Ramos (cell line): ENCODE data around the gene TOR2A.

Experiments used
- in situ Hi-C: fragments of 300-500 bp; cut with MboI; formaldehyde crosslinking; loops from one replicate; pipeline ENCODE4 v1.14.3; 2022; ENCODE audit warnings: low sequenced_read_pairs; ENCODE audit not compliant: unreplicated experiment

The TOR2A gene

GRCh38 chr9:127734747-127735529, at the start of gene TOR2A:
Gene TOR2A (minus strand): TSS chr9:127735294. CDS start chr9:127735270, 24 bp downstream.
- in situ Hi-C loops, result loop anchor here (5.0 to 10.0 kb wide), 2 partner anchors 130 to 233 kb away; no protein-coding TSS in a partner anchor

DNA sequence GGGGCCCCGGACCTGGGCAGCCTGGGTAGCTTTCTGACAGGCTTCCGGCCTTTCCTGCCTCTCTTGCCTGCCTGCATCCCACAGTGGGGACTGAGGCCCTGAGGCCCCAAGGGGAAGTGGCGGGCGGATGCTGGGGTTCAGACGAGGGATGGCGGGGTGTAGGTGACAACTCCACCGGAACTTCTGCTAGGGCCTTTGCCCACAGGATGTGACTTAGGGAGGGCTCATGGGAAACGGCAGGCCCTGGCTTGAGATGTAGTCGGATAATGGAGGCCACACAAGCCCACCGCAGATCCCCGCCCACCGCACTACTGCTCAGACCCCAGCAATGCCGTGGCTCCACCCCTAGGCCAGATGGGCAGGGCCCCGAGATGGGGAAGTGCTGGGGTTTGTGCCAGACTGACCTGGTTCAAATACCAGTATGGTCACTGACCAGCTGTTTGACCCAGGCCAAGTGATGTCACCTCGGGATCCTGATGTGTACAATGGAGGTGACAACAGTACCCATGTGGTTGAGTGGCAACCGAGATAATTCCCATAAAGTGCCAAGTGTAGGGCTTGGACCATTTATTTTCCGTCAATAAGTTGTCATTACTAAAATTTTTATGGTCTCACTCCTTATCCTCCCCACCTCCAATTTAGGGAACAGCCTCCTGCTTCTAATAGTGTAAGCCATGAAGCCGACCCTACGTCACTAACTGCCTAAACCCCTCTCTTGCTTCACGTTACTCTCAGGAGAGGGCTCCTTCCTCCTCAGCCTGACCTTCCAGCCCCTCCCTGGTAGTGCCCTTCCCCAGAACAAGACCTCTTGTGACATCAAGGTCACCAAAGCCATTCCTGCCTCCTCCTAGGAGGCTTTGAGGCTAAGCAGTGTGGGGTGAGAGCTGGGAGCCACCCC, 48.3 kb upstream of the TOR2A start:
- in situ Hi-C loops, result loop anchor here (5.0 kb wide), 1 partner anchor 129 kb away; no protein-coding TSS in a partner anchor

- in situ Hi-C loops, result loop anchor here (5.0 kb wide), 1 partner anchor 130 kb away; no protein-coding TSS in a partner anchor
Measured at GRCh38 chr9:127781806-127782205, 46.7 kb upstream of the TOR2A start.

- in situ Hi-C loops, result loop anchor here (5.0 kb wide), 1 partner anchor 131 kb away; no protein-coding TSS in a partner anchor
Measured at GRCh38 chr9:127780909-127781308, 45.8 kb upstream of the TOR2A start.

DNA sequence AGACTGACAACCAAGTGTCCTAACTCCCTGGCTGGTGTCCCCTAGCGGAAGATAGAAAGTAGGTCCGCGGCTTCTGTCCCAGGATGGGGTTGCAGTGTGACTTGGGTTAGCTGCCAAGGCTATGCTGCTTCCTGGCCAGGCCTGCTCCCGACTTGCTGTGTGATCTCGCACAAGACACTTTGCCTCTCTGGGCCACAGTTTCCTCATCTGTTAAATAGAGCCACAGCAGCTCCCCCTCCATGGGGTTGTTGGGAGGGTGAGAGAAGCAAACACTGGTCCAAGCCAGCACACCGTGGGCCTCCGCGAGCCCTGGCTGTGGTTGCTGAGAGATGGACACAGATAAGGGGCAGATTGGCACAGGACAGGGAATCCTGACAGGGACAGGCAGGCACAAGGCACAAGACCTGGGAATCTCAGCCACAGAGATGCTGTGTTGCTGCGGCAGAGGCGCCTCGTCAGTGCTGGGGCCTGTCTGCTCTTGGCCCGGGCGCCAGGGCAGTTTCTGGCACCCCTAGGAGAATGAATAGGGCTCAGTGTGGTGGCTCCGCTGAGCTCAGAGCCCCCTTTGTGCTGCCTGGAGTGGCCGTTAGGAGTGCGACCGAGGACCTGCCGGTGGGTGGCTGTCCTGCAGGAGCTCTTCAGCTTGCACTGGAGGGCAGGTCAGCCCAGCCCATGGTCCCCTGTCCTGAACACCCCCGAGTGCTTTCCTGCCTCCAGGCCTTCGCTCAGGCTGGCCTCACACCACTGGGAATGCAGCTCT, 45.2 kb upstream of the TOR2A start:
- in situ Hi-C loops, result loop anchor here (5.0 kb wide), 1 partner anchor 132 kb away; no protein-coding TSS in a partner anchor

GRCh38 chr9:127779136-127779981, 44.3 kb upstream of the TOR2A start:
- in situ Hi-C loops, result no loop called here

- in situ Hi-C loops, result no loop called here
Measured at GRCh38 chr9:127778280-127779135, 43.4 kb upstream of the TOR2A start, which contains the start of gene SH2D3C. Gene SH2D3C (minus strand): TSS chr9:127778666. CDS start chr9:127778627, 39 bp downstream.

DNA sequence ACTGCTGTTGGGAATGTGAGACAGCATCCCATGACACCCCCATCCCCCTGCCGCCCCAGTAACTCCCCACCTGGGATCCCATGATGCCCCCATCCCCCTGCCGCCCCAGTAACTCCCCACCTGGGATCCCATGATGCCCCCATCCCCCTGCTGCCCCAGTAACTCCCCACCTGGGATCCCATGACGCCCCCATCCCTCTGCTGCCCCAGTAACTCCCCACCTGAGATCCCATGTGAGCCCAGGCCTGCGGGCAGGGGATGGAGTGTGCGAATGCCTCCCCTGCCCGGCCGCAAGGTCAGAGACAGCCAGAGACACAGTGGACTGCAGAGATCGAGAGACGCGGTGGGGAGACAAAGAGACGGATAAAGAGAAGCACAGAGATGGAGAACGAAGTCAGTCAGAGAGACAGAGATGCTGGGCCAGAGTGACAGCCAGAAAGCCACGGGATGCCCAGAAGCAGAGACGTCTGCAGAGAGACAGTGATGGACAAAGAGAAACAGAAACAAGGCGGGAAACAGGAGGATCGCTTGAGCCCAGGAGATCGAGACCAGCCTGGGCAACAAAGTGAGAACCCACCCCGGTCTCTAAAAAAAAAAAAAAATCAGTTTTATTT, 42.4 kb upstream of the TOR2A start:
- in situ Hi-C loops, result no loop called here

GRCh38 chr9:127776924-127777289, 41.8 kb upstream of the TOR2A start:
- in situ Hi-C loops, result no loop called here

- in situ Hi-C loops, result no loop called here
Measured at GRCh38 chr9:127776195-127776923, 41.3 kb upstream of the TOR2A start.

DNA sequence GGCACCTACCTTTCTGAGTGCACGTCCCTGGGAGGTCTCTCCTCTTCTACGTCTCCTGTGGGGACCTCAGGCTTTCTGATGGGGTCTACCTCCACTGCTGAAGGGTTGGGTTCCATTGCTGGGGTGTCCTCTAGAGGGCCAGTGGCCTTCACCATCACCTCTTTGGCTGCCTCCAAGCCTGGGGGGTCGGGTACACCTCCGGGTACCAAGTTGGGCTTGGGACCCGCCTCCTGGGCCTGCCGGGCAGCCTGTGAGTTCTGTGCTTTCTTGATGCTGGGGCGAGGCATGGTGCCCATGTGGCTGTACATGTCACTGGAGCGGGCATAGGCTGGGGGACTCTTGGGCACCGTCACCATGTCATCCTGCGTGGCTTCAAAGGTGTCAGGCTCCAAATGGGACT, 38.9 kb upstream of the TOR2A start:
- in situ Hi-C loops, result no loop called here

DNA sequence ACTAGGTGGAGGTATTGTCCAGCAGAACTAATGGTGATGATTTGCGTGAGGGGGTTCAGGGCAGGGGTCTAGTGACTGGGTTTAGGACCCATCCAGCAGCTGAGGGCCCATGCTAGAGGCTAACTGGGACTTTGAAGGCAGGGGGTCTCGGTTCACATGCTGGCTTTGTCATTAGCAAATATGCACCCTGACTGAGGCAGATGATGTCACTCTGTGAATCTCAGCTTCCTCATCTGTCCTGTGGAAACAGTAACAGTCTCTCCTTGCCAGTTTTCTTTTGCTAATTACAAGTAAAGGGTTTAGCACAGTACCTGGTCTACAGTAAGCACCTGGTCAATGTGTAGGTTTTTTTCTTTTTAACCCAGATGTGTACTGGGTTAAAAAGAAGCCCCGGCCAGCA, 38.2 kb upstream of the TOR2A start:
- in situ Hi-C loops, result no loop called here

DNA sequence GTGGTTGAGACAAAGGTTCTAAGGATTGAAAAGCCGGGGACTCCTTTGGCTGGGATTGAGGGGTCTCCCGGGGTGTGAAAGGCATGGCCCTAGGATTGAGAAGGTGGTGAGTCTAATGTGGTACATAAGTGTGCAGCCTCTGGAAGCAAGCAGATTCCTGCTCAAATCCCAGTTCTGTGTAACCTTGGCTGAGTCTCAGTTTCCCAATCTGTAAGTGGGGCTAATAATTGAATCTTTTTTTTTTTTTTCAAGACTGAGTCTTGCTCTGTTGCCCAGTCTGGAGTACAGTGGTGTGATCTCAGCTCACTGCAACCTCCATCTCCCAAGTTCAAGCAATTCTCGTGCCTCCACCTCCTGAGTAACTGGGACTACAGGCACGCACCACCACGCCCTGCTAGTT, 37.5 kb upstream of the TOR2A start:
- in situ Hi-C loops, result no loop called here

DNA sequence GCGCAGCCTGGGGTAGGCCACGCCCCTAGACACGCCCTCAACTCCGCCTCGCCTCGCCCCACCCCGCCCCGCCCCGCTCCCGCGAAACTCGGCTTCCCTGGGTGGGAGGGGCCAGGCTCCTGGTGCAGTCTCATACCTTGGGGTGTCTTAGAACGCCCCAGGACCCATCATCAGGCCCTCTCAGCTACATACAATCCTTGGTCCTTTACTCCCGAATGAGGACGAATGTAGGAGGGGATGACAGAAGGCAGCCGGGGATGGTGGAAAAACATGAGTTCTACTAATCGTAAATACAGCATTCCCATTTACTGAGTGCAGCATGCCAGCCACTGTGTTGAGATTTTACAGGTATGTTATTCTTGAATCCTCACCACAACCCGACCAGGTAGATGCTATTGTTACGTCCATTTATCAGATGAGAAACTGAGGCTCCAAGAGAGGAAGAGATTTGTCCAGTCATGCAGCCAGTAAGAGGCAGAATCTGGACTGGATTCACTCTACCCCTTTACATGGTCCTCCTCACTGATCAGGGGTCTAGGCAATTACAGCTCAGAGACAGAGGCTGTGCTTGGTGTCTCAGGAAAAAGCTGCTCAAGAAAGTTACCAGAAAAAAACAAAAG, 36.6 kb upstream of the TOR2A start:
- in situ Hi-C loops, result no loop called here

DNA sequence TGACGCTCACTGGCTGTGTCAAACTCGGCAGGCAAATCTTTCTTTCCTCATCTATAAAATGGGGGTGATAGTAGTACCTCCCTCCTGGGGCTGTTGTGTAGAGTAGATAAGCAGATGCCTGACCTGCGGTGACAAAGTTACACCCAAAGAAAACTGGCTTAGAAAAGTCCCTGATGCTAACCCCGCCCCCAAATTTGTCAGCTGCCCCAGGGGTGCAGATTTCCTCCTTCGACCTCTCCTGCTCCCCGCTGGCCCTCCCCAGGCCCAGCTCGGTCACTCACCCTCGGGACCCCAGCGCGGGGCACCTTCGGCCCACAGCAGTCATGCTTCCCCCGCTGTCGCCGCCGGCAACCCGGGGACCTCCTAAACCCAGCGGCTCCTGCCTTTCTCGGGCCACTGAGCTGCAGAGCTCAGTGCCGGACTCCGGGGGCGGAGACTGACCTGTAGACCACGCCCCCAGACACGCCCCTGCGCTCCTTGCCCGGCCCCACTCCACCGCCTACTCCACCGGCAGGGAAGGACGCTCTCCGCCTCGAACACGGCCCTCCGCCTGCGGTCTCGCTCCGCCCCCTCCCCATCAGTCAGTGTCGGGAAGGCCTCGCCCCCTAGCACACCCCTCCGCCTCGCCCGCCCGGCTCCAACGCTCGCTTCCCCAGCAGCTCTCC, 35.9 kb upstream of the TOR2A start:
- in situ Hi-C loops, result no loop called here

DNA sequence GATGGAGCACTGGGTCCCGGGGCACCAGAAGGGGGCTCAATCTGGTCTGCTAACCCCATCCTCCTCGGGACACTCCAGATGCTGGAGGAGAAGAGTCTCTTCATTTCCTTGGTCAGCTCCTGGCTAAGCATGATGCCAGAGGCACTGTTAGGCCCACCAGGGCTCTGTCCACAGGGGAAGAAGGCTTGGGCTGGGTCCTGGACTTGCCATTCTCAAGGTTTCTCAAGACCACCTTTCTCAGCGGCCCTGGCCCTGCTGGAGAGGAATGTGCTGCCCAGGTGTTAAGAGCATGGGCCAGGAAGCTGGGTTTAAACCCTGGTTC, 35.5 kb upstream of the TOR2A start:
- in situ Hi-C loops, result no loop called here
